Measurements from ENCODE around the gene PCDHB3.
"Not testable (repeated sequence)": the region's sequence is repeated elsewhere in the genome, so short reads cannot be mapped to it uniquely, and the experiment has no call there.

PCDHB3 gene

DNA sequence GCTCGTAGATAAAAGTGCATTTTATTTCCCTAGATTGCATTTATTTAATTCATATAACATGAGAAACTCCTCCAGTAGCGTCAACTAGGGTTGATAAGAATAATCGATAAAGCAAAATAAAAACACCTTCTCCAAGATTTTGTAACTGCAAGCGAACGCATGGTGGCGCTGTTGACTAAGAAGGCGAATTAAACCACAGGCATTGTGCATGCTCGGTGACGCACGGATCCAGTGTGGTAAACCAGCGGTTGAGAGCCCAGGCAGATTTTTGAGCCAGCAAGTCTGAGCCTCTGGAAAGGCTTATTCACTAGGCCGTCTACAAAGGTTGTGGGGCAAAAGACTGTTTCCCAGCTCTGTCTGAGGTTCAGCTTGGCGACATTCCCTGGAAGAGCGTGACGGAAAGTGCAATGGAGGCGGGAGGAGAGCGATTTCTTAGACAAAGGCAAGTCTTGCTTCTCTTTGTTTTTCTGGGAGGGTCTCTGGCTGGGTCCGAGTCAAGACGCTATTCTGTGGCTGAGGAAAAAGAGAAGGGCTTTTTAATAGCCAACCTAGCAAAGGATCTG lies at the start of gene PCDHB3:
PCDHB3 (plus strand) TSS at position 231 of the 563 bp plus-strand sequence; CDS start at position 408, 177 bp downstream.
- DNase-seq (ENCODE audit: extremely low read depth in 1 of 2, low read depth in 1 of 2): no peak

DNA sequence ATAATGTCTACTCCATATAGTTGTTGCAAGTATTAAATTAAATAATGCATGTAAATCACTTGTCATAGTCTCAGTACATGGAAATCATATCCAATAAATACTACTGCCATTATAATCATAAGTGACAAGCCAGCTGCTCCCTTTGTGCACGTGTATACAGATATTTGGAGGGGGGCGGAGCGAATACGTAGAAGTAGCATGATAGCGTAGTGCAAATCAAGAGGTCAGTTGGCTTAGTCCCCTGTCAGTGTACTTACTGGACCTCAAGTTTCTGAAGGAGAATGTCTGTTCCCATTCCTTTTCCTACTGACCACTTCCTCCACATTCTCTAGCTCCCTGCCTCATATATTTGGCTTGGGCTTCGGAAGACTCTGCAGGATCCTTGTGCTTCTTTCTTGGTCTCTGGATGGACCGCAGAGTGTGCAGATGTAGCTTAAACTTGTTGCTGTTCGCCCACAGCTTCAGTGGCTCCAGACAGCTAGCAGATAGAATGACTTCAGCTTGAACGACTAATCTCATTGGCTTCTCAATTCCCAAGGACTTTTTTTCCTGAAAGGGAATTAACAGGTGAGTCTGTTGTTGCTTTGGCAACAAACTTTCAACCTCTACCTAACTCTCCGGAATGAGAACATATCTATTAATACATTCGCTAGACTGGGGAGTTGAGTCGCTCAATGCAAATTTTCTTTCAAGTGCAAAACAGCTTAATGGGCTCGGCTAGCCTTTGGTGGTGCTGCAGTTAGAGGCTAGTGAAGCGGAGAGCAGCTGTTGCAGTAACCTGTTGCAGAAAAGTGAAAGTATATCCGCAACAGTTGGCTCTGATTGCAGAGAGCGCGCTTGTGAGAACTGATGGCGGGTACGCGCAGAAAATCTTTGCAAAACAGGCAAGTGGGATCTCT lies 49.4 kb upstream of the PCDHB3 start, which contains the start of gene PCDHB1:
PCDHB1 (plus strand) TSS at position 753 of the 899 bp plus-strand sequence; CDS start at position 850, 97 bp downstream.
- DNase-seq (ENCODE audit: extremely low read depth in 1 of 2, low read depth in 1 of 2): no peak

DNA sequence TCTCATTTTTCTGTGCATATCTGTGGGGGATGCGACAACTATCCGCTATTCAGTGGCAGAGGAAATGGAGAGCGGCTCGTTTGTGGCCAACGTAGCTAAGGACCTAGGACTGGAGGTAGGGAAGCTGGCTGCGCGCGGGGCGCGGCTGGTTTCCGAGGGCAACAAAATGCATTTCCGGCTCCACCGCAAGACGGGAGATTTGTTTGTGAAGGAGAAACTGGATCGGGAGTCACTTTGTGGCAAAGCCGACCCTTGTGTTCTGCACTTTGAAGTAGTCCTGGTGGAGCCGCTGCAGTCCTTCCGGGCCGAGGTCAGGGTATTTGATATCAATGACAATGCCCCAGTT lies 48.8 kb upstream of the PCDHB3 start:
- no peak for DNase-seq (ENCODE audit: extremely low read depth in 1 of 2, low read depth in 1 of 2)

DNA sequence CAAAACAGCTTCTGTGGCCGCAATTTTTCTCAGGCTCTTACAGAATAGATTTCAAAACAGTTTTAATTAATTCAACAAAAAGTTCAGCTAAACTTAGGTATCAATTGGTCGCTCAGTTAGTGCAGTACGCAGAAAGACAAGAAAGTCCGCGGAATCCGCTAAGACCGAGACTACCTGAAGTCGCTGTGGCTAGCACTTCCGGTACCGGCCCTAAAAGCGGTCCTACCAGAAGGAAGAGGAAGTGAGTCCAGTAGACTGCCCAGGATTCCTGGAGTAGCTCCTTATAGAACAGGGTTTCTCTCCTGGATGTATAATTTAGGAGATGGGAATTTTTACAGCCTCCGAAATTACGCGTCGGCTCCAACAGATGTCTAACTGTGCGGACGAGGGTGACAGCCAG lies 22.4 kb upstream of the PCDHB3 start:
- no peak for DNase-seq (ENCODE audit: extremely low read depth in 1 of 2, low read depth in 1 of 2)

DNA sequence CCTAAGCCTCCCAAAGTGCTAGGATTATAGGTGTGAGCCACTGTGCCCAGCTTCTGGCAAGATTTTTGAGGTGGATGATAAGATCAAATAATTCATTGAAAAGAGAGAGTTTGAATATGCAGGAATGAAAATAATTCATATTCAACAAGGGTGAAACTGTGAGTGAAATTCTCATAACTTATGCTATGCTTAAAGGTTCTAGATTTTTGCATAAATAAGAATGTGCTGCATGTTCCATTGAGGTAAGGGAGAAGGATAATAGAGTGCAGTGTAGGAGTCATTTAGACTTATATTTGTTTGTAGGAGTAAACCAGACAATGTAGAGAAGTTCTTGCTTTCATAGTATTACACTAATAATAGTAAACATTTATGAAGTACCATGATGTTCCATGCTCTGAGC lies 18.0 kb upstream of the PCDHB3 start:
- DNase-seq (ENCODE audit: extremely low read depth in 1 of 2, low read depth in 1 of 2): no peak

DNA sequence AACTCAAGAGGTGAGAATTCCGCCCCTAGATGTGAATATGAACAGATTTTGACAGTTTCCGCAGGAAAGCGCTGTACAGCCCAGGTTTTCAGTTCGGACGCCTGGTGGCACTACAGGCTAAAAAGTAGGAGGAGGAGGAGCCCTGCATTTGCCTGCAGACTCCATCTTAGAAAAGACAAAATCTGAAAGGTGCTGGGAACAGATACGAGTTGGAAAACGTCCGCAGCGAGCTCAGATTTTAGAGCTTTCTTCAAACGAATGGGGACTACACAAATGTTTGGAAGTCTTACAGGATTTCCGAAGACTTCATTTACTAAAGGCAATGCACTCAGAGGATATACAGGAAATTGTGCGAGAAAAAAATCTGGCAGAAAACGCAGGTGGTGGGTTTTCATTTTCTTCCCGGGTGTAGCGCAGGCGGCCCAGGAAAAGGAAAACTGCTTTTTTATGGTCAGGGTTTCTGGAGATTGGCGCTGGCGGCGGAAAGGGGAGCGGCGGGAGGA lies 15.7 kb upstream of the PCDHB3 start:
- DNase-seq (ENCODE audit: extremely low read depth in 1 of 2, low read depth in 1 of 2): no peak

DNA sequence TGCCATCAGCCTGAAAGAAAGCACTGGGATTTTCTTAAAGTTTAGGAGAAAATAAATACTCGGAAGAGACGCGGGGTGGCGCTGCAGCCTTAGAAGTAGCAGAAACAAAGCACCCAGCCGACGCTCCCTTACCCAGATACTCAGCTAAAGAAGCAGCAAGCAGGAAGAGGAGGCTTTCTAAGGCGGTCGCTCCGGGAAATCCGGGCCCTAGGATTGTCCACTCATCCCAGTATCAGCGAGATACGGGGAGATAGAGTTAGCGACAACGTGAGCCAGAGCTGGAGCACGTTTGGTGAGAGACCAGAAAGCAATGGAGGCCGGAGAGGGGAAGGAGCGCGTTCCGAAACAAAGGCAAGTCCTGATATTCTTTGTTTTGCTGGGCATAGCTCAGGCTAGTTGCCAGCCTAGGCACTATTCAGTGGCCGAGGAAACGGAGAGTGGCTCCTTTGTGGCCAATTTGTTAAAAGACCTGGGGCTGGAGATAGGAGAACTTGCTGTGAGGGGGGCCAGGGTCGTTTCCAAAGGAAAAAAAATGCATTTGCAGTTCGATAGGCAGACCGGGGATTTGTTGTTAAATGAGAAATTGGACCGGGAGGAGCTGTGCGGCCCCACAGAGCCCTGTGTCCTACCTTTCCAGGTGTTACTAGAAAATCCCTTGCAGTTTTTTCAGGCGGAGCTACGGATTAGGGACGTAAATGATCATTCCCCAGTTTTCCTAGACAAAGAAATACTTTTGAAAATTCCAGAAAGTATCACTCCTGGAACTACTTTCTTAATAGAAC lies 5.6 kb upstream of the PCDHB3 start, which contains the start of gene PCDHB2:
PCDHB2 (plus strand) TSS at position 135 of the 782 bp plus-strand sequence; CDS start at position 311, 176 bp downstream.
- DNase-seq (ENCODE audit: extremely low read depth in 1 of 2, low read depth in 1 of 2): no peak

DNA sequence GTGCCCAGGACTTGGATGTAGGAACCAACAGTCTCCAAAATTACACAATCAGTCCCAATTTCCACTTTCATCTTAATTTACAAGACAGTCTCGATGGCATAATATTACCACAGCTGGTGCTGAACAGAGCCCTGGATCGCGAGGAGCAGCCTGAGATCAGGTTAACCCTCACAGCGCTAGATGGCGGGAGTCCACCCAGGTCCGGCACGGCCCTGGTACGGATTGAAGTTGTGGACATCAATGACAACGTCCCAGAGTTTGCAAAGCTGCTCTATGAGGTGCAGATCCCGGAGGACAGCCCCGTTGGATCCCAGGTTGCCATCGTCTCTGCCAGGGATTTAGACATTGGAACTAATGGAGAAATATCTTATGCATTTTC lies 5.0 kb upstream of the PCDHB3 start:
- no peak for DNase-seq (ENCODE audit: extremely low read depth in 1 of 2, low read depth in 1 of 2)

DNA sequence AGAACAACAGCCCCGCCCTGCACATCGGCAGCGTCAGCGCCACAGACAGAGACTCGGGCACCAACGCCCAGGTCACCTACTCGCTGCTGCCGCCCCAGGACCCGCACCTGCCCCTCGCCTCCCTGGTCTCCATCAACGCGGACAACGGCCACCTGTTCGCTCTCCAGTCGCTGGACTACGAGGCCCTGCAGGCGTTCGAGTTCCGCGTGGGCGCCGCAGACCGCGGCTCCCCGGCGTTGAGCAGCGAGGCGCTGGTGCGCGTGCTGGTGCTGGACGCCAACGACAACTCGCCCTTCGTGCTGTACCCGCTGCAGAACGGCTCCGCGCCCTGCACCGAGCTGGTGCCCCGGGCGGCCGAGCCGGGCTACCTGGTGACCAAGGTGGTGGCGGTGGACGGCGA lies 4.1 kb upstream of the PCDHB3 start:
- DNase-seq (ENCODE audit: extremely low read depth in 1 of 2, low read depth in 1 of 2): not testable (repeated sequence)

DNA sequence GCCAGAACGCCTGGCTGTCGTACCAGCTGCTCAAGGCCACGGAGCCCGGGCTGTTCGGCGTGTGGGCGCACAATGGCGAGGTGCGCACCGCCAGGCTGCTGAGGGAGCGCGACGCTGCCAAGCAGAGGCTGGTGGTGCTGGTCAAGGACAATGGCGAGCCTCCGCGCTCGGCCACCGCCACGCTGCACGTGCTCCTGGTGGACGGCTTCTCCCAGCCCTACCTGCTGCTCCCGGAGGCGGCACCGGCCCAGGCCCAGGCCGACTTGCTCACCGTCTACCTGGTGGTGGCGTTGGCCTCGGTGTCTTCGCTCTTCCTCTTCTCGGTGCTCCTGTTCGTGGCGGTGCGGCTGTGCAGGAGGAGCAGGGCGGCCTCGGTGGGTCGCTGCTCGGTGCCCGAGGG lies 3.7 kb upstream of the PCDHB3 start:
- not testable (repeated sequence) for DNase-seq (ENCODE audit: extremely low read depth in 1 of 2, low read depth in 1 of 2)

DNA sequence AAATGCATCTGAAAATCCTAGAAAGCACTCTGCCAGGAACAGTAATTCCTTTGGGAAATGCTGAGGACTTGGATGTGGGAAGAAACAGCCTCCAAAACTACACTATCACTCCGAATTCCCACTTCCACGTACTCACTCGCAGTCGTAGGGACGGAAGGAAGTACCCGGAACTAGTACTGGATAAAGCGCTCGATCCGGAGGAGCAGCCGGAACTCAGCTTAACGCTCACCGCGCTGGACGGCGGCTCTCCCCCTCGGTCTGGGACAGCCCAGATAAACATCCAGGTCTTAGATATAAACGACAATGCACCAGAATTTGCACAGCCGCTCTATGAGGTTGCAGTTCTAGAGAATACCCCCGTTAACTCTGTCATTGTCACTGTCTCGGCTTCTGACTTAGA lies 786 bp downstream of the PCDHB3 start:
- no peak for DNase-seq (ENCODE audit: extremely low read depth in 1 of 2, low read depth in 1 of 2)

DNA sequence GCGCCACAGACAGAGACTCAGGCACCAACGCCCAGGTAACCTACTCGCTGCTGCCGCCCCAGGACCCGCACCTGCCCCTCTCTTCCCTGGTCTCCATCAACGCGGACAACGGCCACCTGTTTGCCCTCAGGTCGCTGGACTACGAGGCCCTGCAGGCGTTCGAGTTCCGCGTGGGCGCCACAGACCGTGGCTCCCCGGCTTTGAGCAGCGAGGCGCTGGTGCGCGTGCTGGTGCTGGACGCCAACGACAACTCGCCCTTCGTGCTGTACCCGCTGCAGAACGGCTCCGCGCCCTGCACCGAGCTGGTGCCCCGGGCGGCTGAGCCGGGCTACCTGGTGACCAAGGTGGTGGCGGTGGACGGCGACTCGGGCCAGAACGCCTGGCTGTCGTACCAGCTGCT lies 1.8 kb downstream of the PCDHB3 start:
- not testable (repeated sequence) for DNase-seq (ENCODE audit: extremely low read depth in 1 of 2, low read depth in 1 of 2)

DNA sequence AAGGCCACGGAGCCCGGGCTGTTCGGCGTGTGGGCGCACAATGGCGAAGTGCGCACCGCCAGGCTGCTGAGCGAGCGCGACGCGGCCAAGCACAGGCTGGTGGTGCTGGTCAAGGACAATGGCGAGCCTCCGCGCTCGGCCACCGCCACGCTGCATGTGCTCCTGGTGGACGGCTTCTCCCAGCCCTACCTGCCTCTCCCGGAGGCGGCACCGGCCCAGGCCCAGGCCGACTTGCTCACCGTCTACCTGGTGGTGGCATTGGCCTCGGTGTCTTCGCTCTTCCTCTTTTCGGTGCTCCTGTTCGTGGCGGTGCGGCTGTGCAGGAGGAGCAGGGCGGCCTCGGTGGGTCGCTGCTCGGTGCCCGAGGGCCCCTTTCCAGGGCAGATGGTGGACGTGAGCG lies 2.2 kb downstream of the PCDHB3 start:
- not testable (repeated sequence) for DNase-seq (ENCODE audit: extremely low read depth in 1 of 2, low read depth in 1 of 2)

DNA sequence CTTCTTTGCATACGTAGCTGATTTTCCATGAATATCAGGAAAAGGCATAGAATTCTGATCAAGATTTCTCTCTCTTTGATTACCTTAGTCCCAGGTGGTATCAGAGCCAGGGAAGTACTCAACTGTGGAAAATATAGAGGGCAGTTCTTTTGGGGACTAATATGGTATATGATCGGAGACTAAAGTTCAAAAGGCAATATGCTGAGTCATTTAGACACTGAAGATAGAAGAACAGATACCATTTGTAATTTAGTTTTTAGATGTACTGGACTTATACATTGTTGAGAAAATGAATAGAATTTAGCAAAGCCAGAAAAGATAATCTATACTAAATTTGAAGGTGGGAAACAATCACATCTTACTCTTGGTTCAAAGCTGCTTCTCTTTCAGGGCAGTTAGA lies 5.1 kb downstream of the PCDHB3 start:
- no peak for DNase-seq (ENCODE audit: extremely low read depth in 1 of 2, low read depth in 1 of 2)

DNA sequence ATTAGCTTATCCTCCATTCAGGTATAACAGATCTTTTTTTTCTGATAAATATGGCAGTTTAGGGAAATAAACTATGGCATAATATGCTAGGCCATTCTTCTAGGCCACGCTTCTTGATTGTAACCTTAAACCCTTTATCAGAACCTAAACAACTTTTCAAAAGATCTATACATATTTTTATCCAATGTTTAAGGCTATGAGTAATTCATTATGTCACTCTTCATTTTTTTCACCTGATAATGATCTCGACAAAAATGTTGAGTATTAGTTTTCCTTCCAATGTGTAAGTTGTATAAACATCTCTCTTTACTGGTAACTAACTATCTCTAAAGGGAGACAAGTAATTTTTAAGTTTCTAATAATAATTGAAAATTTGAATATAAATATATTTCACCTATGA lies 19.0 kb downstream of the PCDHB3 start:
- DNase-seq (ENCODE audit: extremely low read depth in 1 of 2, low read depth in 1 of 2): no peak

DNA sequence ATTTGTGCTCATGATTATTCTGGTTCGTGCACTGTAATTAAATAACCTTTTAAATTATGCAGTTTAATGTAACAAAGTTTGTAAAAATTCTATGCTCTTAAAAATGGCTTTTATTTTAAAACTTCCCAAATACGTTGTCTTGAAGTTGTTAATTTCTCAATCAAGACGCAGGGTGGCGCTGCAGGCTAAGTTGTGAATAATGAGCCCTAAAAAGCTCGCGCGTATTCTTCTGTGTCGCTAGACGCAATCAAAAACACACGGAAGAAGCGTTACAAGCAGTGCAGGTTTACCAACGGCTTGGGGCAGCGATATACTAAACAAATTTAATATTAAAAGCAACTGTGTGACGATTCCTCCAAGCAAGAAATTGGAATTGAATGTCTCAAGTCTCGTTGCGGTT lies 21.3 kb downstream of the PCDHB3 start, which contains the start of gene PCDHB4:
PCDHB4 (plus strand) TSS at position 256 of the 400 bp plus-strand sequence. CDS start 181 bp downstream, outside the sequence.
- DNase-seq (ENCODE audit: extremely low read depth in 1 of 2, low read depth in 1 of 2): no peak

DNA sequence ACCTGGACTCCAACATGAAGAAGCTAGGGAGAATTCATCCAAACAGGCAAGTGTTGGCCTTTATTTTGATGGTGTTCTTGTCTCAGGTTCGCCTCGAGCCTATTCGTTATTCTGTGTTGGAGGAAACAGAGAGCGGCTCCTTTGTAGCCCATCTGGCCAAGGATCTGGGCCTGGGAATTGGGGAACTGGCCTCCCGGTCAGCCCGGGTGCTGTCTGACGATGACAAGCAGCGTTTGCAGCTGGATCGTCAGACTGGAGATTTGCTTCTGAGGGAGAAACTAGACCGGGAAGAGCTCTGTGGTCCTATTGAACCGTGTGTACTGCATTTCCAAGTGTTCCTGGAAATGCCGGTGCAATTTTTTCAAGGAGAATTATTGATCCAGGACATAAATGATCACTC lies 21.7 kb downstream of the PCDHB3 start:
- DNase-seq (ENCODE audit: extremely low read depth in 1 of 2, low read depth in 1 of 2): no peak

DNA sequence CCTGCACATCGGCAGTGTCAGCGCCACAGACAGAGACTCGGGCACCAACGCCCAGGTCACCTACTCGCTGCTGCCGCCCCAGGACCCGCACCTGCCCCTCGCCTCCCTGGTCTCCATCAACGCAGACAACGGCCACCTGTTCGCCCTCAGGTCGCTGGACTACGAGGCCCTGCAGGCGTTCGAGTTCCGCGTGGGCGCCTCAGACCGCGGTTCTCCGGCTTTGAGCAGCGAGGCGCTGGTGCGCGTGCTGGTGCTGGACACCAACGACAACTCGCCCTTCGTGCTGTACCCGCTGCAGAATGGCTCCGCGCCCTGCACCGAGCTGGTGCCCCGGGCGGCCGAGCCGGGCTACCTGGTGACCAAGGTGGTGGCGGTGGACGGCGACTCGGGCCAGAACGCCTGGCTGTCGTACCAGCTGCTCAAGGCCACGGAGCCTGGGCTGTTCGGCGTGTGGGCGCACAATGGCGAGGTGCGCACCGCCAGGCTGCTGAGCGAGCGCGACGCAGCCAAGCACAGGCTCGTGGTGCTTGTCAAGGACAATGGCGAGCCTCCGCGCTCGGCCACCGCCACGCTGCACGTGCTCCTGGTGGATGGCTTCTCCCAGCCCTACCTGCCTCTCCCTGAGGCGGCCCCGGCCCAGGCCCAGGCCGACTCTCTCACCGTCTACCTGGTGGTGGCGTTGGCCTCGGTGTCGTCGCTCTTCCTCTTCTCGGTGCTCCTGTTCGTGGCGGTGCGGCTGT lies 23.3 kb downstream of the PCDHB3 start:
- DNase-seq (ENCODE audit: extremely low read depth in 1 of 2, low read depth in 1 of 2): not testable (repeated sequence)

DNA sequence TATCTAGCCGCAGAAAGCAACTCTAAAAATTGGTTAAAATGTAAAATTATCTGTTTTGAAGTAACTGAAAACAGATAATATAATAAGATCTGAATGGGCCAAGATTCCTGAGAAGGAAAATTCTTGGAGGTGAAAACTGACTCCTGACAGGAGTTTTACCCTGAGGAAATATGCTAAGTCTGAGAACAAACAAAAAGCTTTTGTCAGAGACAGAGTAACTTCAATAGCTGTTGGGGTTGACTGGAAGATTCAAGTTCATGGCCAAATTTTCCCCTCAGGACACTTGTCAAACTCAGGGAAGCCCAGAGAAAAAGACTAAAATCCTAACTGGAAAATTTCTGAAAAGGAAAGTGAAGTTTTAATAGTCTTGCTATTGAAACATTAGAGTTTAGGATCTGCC lies 27.0 kb downstream of the PCDHB3 start:
- no peak for DNase-seq (ENCODE audit: extremely low read depth in 1 of 2, low read depth in 1 of 2)

DNA sequence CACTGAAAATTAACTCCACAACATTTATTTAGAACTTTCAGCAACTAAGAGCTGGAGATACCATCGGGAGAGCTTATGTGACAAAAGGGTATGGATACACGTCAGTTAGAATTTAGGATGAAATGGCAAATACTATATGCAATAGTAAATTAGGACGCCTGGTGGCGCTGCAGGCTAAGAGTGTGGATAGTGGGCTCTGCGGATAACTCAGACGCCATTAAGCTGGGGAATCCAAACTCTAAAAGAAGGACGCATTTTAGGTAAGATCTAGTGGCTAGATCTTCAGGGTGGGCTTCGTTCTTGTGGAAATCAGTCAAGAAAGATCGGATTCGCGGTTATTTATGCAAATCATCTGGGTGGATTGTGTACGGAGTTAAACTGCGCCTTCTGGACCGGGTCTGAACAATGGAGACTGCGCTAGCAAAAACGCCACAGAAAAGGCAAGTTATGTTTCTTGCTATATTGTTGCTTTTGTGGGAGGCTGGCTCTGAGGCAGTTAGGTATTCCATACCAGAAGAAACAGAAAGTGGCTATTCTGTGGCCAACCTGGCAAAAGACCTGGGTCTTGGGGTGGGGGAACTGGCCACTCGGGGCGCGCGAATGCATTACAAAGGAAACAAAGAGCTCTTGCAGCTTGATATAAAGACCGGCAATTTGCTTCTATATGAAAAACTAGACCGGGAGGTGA lies 34.9 kb downstream of the PCDHB3 start, which contains the start of gene PCDHB5:
PCDHB5 (plus strand) TSS at position 177 of the 688 bp plus-strand sequence; CDS start at position 406, 229 bp downstream.
- no peak for DNase-seq (ENCODE audit: extremely low read depth in 1 of 2, low read depth in 1 of 2)

Data from activated CD8-positive, alpha-beta memory T cell treated with anti-CD3 and anti-CD28 coated beads for 1 hour (primary cell).